SK-N-MC (cell line): ENCODE data around the gene SEBOX.

Experiments used
- EZH2 ChIP-seq: fragments of 200-600 bp; sonication (generic); IDR thresholded peaks from one replicate; pipeline ENCODE4 v1.6.1; 2017; ENCODE audit warnings: antibody characterized with exemption
- POLR2AphosphoS5 ChIP-seq: IDR thresholded peaks from 2 replicates; pipeline ENCODE4 v1.6.1; 2012; ENCODE audit warnings: mild to moderate bottlenecking, low read depth, low read length, borderline replicate concordance

DNA sequence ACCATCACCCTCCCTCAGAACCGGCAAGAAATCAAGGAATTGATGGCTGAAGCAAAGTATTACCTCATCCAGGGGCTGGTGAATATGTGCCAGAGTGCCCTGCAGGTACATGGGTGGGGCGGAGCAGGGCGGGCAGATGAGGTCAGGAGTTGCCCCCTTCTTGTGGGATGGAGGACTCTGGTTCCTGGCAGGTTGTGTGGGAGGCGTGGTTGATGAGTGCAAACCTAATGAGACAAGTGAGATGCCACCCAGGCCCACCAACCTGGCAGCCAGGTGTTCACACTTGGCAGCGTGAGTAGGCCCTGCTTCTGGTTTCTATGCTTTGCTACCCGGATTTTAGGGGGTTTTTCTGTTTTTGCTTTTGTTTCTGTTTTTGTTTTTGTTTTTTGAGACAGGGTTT lies 24.6 kb downstream of the SEBOX start:
- TF ChIP-seq EZH2 (no peak), POLR2AphosphoS5 (no peak)
